Measurements from ENCODE around the gene SHQ1. TPM values are rescaled to one million over a fixed set of nuclear protein-coding genes. Genes with fewer than 3 reads are reported as not detected.

The SHQ1 gene
- total and polyA plus RNA-seq, 9 of the 15 experiments (the other 6 are each of a cell fraction or from before 2014, with no cell fraction given): 9.2 to 25.0 (median 14.1) TPM

DNA sequence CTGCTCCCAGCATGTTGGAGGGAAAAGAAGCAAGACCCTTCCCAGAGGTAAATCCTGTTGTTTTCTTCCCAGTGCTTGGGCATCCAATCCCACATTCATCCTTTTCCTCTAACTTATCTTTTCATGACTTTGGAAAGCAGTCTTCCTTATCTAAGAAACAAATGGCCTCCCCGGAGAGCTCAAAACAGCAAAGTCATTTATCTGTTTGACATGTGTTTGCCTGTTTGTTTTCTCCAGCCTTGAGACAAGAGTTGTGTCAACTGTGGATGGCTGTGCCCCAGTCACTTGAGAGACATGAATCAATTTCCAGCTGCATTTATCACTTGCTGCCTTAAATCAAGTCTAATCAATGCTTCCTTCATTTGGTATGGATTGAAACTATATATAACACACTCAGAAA, 103.9 kb downstream of the SHQ1 start (continued):
- TF ChIP-seq FOXO4 (CRISPR knock-in tag; IDR thresholded peaks at IDR 0.05) (no peak), MTF1 (CRISPR knock-in tag; IDR thresholded peaks at IDR 0.05; ENCODE audit: borderline replicate concordance) (no peak), PYGO2 (tag; IDR thresholded peaks at IDR 0.05) (0 out of 2 replicates have a peak, but pooled peaks have one; percentile 23), ZNF324 (CRISPR knock-in tag; IDR thresholded peaks at IDR 0.05) (no peak), BRCA1 (IDR thresholded peaks at IDR 0.05) (no peak), BRCA1 (CRISPR knock-in tag; IDR thresholded peaks at IDR 0.05) (no peak), MCM5 (IDR thresholded peaks at IDR 0.05; ENCODE audit: low read depth) (no peak), RCOR1 (IDR thresholded peaks at IDR 0.05; ENCODE audit: borderline replicate concordance in 1 of 2, low read depth in 2 of 2, low read length in 2 of 2) (peak; percentile 49 to 94; a peak in 3 of 4 replicates), EP300 (IDR thresholded peaks at IDR 0.05; ENCODE audit: low read length) (peak; percentile 96), TGIF2 (CRISPR knock-in tag; IDR thresholded peaks at IDR 0.05) (no peak), GABPB1 (CRISPR knock-in tag; IDR thresholded peaks at IDR 0.05) (no peak), STAT5A (IDR thresholded peaks at IDR 0.05; ENCODE audit: borderline replicate concordance, low read length) (peak; percentile 67), E2F8 (IDR thresholded peaks at IDR 0.05; ENCODE audit: low read depth, partially characterized antibody) (no peak), NR3C1 (CRISPR knock-in tag; IDR thresholded peaks at IDR 0.05) (no peak), NELFE (IDR thresholded peaks at IDR 0.05; ENCODE audit: insufficient read depth, insufficient read length) (no peak), STAT5B (CRISPR knock-in tag; IDR thresholded peaks at IDR 0.05) (no peak), LEF1 (IDR thresholded peaks at IDR 0.05) (peak; percentile 82), RBM22 (IDR thresholded peaks at IDR 0.05; ENCODE audit: low read depth, low read length, poor library complexity, severe bottlenecking) (no peak), MTA3 (IDR thresholded peaks at IDR 0.05; ENCODE audit: borderline replicate concordance) (peak; percentile 64; the same call in 1 of the 2 replicates)
- TF ChIP-seq, protein P1, sequence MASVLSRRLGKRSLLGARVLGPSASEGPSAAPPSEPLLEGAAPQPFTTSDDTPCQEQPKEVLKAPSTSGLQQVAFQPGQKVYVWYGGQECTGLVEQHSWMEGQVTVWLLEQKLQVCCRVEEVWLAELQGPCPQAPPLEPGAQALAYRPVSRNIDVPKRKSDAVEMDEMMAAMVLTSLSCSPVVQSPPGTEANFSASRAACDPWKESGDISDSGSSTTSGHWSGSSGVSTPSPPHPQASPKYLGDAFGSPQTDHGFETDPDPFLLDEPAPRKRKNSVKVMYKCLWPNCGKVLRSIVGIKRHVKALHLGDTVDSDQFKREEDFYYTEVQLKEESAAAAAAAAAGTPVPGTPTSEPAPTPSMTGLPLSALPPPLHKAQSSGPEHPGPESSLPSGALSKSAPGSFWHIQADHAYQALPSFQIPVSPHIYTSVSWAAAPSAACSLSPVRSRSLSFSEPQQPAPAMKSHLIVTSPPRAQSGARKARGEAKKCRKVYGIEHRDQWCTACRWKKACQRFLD (CRISPR knock-in tag; IDR thresholded peaks at IDR 0.05): peak; percentile 26; the same call in 1 of the 2 replicates
- TF ChIP-seq, protein P2, sequence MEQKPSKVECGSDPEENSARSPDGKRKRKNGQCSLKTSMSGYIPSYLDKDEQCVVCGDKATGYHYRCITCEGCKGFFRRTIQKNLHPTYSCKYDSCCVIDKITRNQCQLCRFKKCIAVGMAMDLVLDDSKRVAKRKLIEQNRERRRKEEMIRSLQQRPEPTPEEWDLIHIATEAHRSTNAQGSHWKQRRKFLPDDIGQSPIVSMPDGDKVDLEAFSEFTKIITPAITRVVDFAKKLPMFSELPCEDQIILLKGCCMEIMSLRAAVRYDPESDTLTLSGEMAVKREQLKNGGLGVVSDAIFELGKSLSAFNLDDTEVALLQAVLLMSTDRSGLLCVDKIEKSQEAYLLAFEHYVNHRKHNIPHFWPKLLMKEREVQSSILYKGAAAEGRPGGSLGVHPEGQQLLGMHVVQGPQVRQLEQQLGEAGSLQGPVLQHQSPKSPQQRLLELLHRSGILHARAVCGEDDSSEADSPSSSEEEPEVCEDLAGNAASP (IDR thresholded peaks at IDR 0.05): no peak
